GM19438 (cell line): Measurements from ENCODE around the gene KIF21A.

Source experiments
- ATAC-seq: cut with Tn5 transposase; IDR thresholded peaks from one replicate; pipeline ENCODE4 v1.9.1; 2021; ENCODE audit warnings: low read depth; ENCODE audit not compliant: unreplicated experiment

The KIF21A gene

DNA sequence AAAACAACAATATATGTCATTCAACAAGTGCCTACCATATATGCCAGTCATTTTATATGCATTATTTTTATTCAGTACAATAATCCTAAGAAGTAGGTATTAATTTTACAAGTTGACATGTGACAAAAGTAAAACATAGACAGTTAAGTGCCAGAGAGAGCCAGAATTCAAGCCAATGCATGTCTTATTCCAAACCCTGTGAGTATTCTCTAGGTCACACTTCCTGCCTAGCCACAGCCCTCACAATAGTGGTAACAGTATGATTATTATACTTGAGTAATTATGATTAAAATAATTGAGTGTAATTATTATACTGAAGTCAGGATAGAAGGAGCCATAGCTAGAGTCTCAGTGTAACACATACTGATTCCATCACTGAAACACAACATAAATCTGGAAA is 52.2 kb downstream of the KIF21A start:
- no peak for ATAC-seq

DNA sequence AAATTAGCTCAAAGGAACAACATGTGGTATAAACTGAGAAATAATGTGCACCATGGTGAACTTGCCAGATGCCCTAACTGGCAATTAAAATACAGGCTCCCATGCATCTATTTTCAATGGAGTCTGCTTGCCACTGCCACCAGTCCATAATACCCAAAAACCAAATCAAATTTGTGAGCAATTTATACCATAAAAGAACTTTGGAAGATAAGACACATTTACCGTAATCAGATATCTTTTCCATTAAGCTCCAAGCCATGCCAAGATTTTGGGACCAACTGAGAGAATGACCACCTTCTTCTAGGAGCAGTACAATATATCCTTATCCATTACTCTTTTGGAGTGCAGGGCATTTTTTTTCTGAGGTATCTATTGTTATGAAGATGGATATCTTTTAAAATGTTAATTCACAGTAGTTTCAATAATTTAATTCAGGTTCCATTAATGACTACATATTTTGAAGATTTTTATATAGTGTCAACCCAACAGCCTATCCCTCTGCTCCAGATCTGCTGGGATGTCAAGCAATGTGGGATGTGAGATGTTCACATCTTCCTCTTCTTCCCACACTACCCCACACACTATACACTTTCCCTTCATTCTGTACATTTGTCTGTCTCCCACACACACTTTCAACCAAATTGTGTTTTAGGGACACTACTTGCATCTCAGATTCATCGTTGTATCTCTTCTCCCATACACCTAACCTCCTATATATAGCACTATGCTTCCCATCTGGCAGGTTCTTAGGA is 53.3 kb downstream of the KIF21A start:
- no peak for ATAC-seq

DNA sequence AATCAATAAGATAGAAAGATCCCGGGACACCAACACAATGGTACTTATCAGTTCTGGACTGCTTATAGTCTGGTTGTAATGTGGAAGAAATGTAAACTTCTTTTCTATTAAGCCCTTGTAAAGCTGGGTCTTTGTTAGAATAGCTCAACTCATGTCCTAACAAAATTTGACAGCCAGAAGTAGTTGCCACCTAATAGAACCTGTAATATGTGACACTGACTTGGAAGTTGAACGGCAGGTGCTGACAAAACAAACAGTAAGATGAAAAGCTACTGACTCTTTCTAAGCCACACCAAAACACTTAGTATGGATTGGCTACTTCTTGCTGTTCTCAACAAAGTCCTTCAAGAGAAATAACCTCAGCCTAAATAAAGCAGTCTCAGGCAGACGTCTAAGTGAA is 56.6 kb downstream of the KIF21A start:
- ATAC-seq, result no peak

DNA sequence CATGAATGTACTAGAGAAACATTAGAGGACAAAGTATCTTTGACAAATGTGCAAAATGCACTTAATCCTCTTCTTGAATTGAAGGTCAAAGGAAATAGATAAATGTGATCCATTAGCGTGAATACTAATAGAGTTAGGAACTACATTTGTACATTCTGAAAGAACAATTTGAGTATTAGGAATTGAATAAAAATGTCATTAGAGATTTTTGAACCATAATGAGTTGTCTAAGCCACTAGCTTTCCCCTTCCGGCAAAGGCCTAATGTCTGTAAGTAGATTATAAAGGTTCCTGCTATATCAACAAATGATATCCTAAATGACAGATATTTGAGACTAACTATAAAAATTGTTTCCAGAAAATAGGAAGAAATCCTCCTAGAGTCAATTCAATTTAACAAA is 59.8 kb downstream of the KIF21A start:
- ATAC-seq, result no peak

DNA sequence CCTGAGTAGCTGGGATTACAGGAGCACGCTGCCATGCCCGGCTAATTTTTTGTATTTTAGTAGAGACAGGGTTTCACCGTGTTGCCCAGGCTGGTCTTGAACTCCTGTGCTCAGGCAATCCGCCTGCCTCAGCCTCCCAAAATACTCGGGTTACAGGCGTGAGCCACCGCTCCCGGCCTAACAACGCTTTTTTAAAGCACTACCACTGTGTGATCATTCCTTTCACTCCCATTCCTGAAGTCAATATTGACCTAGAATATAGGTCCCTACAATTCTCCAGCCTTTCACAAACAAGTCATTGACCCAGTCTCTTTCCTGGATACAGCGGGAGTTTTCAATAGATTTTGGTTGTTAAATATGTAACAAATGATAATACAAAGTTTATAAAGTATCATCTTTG is 62.8 kb downstream of the KIF21A start:
- no peak for ATAC-seq

DNA sequence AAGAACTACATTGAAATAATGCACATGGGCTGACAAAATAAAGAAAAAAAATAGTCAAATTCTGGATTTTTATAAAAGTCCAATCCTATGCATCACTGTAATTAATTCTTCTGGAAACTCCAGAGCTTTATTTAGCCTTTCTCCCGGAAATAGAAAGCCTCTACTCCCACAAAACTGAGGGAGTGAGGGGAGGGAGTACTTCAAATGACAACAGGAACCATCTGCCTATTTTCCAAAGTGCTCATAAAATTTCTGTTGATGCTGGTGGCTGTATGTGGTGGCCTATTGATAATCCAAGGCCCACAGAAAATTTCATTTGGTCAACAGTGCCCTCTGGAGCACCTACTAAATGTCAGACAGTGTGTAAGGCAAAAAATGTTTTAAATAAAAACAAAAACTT is 64.6 kb downstream of the KIF21A start:
- no peak for ATAC-seq

DNA sequence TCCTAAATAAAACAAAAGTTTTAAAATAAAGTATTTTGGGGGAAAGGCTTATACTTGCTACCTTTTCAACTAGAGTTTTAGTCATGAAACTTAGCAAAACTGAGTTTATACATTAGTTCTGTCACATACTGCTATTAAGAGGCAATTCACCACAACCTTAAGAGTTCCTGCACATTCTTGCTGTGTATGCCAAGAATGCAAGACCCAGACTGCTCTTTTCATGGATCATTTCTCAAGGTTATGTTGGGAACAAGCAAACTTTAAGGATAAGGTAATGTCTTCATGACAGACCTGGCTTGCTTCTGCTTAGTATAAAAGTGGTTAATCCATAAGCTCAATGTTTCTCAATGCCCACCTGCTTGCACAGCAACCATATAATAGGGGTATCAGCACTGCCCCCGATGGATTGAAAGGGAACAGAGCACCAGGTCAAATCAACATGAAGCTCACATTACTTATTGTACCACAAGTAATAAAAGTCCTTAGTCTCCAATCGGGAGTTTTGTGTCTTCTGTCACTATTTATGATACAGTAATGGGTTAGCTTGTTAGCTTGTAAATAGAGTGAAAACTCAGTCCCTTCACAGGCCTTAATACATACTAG is 67.6 kb downstream of the KIF21A start:
- ATAC-seq, result no peak

DNA sequence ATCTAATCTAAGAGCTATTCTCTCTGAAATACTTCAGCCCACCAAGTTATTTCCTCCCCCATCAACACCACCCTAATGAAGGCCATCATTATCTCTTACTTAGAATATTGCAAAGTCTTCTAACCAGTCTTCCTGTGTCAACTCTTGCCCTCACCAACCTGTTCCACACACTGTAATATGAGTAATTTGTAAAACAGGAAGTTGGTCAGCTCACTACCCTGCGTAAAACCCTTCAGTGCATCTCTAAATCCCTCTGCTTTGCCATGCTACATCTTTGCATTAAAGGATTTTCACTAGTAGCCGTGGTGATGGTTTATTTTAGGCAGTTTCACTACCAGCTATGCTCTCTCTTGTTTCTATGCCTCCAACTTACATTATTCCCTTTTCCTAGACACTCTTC is 70.0 kb downstream of the KIF21A start:
- ATAC-seq, result peak; percentile 78

DNA sequence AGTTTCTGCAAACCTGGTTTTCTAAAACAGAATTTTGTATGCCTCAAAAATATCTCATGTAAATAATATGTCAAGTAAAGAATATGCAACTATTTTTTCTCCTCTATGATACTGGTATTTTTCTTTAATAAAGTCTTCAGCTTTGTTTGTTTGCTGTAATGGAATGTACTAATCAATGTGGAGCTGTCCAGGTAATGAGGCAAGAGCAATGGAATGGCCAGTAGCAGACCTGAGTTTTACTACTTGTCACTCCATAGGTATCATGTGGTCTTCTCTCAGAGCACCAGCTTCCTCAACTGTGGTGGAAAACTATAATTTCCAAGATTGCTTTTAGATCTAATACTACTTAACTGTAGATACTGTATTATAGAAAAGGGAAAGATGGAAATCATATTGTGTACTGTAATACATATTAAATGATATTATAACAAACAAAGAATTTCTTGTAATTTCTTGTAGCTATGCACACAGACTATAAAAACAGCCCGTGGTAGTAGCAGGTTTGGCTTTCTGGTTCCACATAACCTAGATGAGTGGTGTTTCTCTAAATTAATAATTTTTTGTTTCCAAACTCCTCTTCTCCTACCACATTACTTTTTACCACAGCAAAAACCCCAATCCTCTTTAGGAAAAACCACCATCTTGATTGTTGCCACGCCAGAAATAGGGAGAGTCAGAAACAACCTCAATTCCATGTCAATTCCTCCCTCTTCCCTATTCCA is 70.6 kb downstream of the KIF21A start:
- ATAC-seq, result no peak

DNA sequence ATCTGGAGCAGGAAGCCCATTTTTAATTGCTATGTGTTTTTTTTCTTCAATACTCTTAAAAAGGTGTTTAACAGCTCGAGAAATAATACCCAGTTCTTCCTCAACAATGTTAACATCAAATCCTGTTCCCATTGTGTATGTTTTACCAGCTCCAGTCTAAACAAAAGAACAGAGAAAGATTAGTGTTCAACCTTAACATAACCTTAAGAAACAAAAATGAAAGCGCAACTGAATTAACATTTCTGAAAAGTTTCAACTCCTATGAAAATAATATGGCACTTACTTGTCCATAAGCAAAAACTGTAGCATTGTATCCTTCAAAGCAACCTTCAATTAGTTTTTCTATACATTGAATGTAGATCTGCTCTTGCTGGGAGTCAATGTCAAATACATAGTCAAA is 73.2 kb downstream of the KIF21A start:
- no peak for ATAC-seq

DNA sequence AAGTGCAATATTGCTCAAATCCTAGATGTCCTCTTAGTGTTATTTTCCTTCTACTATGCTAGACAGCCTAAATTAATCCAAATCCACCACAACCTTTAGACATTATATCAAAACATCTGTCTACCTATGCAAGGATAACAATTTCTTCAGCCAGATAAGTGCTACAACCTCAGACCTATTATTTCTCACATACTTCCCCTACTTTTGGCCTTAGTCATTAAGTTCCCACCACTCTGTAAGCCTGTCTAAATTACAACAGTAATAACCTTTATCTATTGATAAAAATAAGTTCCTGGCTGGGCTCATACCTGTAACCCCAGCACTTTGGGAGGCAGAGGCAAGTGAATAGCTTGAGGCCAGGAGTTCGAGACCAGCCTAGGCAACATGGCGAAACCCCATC is 74.0 kb downstream of the KIF21A start:
- no peak for ATAC-seq

DNA sequence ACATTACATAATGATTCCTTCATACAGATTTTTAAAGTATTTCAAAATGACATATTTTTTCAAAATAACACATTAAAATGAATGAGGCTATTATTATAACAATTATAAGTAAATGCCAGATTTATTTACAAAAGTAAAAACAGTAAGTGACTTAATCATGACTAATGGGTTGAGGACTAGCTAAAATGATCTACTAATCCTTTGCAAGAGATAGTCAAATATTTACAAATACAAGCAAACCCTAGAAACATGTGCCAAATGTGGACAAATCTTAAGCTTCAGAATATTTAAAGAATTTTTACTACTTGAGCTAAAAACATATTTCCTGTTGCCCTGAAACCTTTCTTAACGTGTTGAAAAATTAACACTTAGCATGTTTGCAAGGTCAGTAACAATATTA is 74.8 kb downstream of the KIF21A start:
- ATAC-seq, result no peak

DNA sequence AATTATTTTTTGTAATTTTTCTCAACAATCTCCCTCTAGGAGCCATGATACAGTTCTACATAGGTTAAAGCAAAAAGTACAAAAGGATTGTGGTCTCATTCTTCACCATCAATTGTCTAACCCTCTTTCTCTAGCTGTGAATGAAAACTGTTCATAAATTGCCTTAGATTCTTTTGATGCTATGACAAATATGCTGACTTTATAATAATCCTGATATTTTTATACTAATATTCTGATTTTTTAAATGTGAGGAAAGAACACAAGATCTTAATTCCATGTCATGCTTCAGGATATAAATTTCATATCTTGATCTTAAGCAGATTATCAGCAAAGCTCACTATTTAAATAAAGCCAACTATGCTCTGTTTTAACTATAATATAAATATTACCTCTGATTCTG is 75.4 kb downstream of the KIF21A start:
- ATAC-seq, result no peak

DNA sequence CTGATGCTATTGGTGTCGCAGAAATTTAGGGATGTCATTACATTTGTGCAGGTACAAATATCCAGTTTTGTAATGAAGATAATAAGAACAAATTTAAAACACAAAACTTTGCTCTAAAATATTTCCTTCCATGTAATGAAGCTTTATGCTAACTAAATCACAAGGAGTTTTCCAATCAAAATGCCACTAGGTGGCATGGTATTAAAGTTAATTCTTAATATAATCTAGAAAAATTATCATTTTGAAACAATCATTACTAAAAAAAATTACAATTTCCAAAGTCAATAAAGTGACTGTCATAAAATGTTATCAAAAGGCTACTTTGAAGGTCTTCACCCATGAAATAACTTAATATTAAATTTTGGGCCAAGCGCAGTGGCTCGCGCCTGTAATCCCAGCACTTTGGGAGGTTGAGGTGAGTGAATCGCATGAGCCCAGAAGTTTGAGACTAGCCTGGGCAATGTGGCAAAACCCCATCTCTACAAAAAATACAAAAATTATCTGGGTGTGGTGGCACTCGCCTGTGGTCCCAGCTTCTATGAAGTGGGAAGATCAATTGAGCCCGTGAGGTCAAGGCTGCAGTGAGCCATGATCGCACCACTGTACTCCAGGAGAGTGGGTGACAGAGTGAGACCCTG is 77.4 kb downstream of the KIF21A start:
- ATAC-seq, result no peak

DNA sequence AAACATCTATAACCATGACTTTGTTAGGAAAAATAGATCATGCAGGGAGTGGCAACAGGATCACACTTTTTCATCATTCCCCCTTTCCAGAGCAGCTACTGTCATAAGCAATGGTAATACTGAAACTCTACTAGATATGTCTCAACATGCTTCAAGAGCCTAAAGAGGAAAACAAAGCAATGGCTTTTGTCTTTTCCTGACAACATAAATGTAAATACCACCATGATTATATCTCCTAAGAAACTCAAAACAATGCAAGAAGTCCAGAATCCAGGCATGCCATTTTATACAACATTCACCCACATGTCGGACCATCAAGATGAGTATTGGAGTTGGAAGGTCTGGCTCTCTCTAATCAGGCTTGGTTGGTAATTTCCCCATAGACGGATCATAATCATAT is 78.7 kb downstream of the KIF21A start:
- no peak for ATAC-seq

DNA sequence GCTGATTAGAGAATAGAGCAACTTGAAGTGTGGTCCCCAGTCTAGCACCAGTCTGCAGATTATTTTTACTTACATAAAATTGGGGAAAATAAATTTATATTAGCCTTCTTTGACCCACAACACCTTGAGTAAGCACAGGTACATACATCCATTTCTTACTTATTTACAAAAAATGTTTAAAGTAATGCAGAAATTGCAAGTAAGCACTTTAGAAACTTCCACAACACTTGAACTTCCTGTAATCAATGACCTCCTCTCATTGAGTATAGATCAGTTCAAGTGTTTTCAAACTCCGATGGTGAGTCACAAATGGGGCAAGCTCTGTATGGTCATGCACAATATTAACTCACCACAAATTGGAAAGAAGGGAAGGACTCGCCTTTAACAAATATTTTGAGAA is 83.3 kb downstream of the KIF21A start:
- ATAC-seq, result no peak

DNA sequence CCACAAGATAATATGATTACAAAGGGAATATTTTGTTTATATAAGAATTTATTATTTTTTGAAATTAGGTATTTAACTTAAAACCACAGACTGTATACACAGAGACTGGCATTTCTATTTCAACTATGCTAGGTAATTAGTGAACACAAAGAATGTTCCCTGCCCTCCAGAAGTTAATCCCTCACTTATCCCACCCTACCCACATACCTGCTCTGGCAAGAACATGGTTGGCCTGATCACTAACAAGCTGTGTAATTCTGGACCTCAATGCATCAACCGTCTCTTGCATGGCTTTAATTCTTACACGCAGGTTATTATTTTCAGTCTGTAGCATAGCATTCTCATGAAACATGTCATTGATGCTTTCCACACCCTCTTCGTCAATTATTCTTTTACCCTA is 85.9 kb downstream of the KIF21A start:
- no peak for ATAC-seq

DNA sequence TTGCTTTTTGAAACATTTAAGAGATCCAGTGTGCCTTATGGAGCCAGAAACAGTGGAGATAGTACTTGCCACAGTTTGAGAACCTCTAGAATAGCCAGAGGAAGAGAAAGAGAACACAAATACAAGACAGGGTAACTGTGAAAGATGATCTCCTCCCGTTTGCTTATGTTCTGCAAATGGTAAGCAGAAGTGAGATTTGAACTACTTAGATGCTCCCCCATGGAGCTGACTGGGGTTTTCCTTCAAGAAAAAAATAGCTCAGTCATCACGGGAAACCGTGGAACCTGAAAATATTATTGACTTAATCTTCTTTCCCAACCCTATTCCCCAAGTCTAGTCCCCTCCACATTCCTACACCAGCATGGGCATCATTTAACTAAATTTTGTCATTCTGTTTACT is 87.1 kb downstream of the KIF21A start:
- no peak for ATAC-seq

DNA sequence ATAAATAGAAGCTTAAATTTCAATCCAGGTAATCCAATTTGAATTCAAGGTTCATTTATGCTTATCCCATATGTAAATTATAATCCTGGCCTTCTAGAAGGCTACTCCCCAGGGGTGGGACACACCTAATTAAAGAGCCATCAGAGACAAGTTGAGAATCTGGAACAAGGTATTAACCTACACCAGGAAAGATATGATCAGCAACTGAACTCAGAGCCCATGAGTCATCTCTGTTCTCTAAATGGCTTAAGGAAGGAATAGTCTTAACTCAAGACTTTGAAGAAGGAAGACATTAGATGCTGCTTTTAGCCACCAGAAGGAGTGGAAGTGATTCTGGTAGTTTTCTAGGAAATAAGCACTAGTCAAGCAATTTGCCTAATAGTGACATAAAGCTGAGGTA is 88.0 kb downstream of the KIF21A start:
- no peak for ATAC-seq

DNA sequence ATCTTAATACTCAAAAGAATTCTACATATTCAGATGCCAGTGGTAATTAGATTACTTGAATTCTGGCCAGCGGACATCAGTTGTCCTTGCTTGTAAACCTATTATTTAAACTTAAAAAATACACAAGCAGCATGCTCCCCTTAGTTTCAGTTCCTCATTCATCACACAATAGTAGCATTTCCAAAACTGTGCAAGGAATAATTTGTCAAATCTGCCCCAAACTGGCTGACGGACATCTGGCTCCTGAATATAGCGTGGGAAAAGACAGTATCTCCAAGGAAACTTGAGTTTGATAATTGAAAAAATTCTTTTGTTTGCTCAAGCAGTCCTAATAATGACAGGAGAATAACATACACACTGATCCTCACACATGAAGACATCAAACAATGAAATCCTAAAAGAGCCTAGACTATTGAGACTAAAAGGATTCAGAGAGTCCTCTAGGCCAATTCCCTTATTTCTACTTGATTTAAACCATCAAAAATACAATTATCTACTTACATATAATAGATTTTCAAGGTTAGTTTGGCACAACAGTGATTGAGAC is 90.4 kb downstream of the KIF21A start:
- no peak for ATAC-seq

DNA sequence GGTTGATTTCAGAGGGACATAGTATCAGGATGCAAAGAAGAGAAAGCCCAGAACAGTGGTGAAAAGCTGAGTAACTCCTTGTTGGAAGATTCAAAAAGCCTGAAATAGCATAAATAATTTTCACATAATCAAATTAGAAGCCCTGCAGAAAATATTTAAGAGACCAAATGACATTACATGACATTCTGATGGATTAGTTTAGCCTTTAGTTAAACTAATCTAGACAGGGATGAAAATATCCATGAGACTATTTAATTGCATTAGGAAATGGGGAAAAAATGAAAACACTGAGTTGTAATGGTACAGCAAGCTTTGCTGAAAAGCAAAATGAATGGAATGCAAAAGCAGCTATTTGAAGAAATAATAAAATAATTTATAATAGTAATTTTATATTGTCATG is 91.8 kb downstream of the KIF21A start:
- no peak for ATAC-seq
